ENCODE data around the gene IFIH1.

DNA sequence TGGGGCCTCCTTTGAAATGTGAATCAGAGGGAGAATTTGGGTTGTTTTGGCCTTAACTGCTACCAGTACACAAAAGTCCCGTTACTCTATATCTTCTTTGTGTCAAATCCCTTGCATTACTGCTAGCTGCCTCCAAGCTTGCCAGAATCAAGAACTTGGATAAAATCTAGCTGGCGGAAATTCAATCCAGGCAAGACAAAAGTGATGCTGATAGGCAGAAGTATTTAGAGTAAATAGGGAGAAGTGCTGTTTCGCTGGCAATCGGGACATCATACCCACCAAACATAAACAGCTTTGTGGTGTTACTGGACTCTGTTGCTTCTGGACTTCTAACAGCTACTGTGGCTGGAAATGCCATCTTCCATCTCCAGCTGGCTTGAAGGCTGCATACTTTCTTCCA is 2.5 kb downstream of the IFIH1 start:
- TF ChIP-seq, protein P1, sequence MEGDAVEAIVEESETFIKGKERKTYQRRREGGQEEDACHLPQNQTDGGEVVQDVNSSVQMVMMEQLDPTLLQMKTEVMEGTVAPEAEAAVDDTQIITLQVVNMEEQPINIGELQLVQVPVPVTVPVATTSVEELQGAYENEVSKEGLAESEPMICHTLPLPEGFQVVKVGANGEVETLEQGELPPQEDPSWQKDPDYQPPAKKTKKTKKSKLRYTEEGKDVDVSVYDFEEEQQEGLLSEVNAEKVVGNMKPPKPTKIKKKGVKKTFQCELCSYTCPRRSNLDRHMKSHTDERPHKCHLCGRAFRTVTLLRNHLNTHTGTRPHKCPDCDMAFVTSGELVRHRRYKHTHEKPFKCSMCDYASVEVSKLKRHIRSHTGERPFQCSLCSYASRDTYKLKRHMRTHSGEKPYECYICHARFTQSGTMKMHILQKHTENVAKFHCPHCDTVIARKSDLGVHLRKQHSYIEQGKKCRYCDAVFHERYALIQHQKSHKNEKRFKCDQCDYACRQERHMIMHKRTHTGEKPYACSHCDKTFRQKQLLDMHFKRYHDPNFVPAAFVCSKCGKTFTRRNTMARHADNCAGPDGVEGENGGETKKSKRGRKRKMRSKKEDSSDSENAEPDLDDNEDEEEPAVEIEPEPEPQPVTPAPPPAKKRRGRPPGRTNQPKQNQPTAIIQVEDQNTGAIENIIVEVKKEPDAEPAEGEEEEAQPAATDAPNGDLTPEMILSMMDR (IDR thresholded peaks at IDR 0.05) = no peak
- TF ChIP-seq ZFX (IDR thresholded peaks at IDR 0.05; ENCODE audit: borderline replicate concordance) = no peak
